Liver (tissue), 9 donors: ENCODE results near the gene EXOC6. TPM values are rescaled to one million over a fixed set of nuclear protein-coding genes. Genes with fewer than 3 reads are reported as not detected.

ENCODE experiments used
- DNase-seq: peaks from one replicate; pipeline ENCODE4 v3.0.0-alpha.2; 2017; ENCODE audit warnings: low spot score
- H3K27ac ChIP-seq, 2 donors: one replicate each; pipeline ENCODE4 v1.7.0; 2013; ENCODE audit warnings: inconsistent platforms in 2 of 2, low read length in 2 of 2, control low read depth in 1 of 2, low read depth in 1 of 2, mild to moderate bottlenecking in 1 of 2
- H3K27me3 ChIP-seq, 4 donors: one replicate each; pipeline versions ENCODE4 v1.6.1 to v1.7.0; 2013; ENCODE audit warnings: low read length in 3 of 4, inconsistent platforms in 1 of 4, mild to moderate bottlenecking in 1 of 4, moderate library complexity in 1 of 4; ENCODE audit not compliant: control insufficient read depth in 4 of 4, insufficient read depth in 4 of 4
- H3K36me3 ChIP-seq, 4 donors: one replicate each; pipeline versions ENCODE4 v1.6.1 to v1.7.0; 2013; ENCODE audit warnings: low read length in 3 of 4, mild to moderate bottlenecking in 3 of 4, low read depth in 1 of 4, moderate library complexity in 1 of 4; ENCODE audit not compliant: control insufficient read depth in 4 of 4, insufficient read depth in 3 of 4
- H3K4me1 ChIP-seq, 4 donors: one replicate each; pipeline versions ENCODE4 v1.6.1 to v1.7.0; 2013; ENCODE audit warnings: low read length in 3 of 4, mild to moderate bottlenecking in 3 of 4, moderate library complexity in 1 of 4; ENCODE audit not compliant: control insufficient read depth in 4 of 4, insufficient read depth in 4 of 4
- H3K4me3 ChIP-seq, 3 donors: one replicate each; pipeline versions ENCODE4 v1.6.1 to v1.7.0; 2013; ENCODE audit warnings: low read length in 3 of 3, control low read depth in 1 of 3, low read depth in 1 of 3, mild to moderate bottlenecking in 1 of 3
- H3K9ac ChIP-seq, 2 donors: one replicate each; pipeline ENCODE4 v1.7.0; 2013; ENCODE audit warnings: low read length in 2 of 2, mild to moderate bottlenecking in 2 of 2, moderate library complexity in 2 of 2, control low read depth in 1 of 2, low read depth in 1 of 2
- H3K9me3 ChIP-seq, 4 donors: one replicate each; pipeline versions ENCODE4 v1.6.1 to v1.7.0; 2013; ENCODE audit warnings: low read length in 3 of 4; ENCODE audit not compliant: control insufficient read depth in 4 of 4
- EGR1 ChIP-seq, 2 donors: IDR thresholded peaks; 2 replicates each; pipeline ENCODE4 v1.6.1; 2016 to 2018; ENCODE audit warnings: antibody characterized with exemption in 2 of 2, low read depth in 2 of 2
- FOXA1 ChIP-seq: IDR thresholded peaks from 2 replicates; pipeline ENCODE4 v1.6.1; 2016; ENCODE audit warnings: antibody characterized with exemption
- FOXA2 ChIP-seq: IDR thresholded peaks from 2 replicates; pipeline ENCODE4 v1.6.1; 2016; ENCODE audit warnings: antibody characterized with exemption
- GABPA ChIP-seq, 2 donors: IDR thresholded peaks in 1 of 2; conservative IDR thresholded peaks in 1 of 2; 2 replicates each; pipeline ENCODE4 v1.6.1; 2016; ENCODE audit warnings: antibody characterized with exemption in 2 of 2, mild to moderate bottlenecking in 1 of 2, moderate library complexity in 1 of 2
- HNF4A ChIP-seq, 2 donors: conservative IDR thresholded peaks; 2 replicates each; pipeline ENCODE4 v1.6.1; 2016; ENCODE audit warnings: antibody characterized with exemption in 2 of 2, mild to moderate bottlenecking in 2 of 2
- HNF4G ChIP-seq: IDR thresholded peaks from 2 replicates; pipeline ENCODE4 v1.6.1; 2016; ENCODE audit warnings: antibody characterized with exemption
- JUND ChIP-seq, 2 donors: IDR thresholded peaks; 2 replicates each; pipeline ENCODE4 v1.6.1; 2016; ENCODE audit warnings: antibody characterized with exemption in 2 of 2
- NR2F2 ChIP-seq: IDR thresholded peaks from 2 replicates; pipeline ENCODE4 v1.6.1; 2016; ENCODE audit warnings: antibody characterized with exemption
- RAD21 ChIP-seq, 2 donors: IDR thresholded peaks; 2 replicates each; pipeline ENCODE4 v1.6.1; 2016; ENCODE audit warnings: antibody characterized with exemption in 2 of 2, mild to moderate bottlenecking in 2 of 2
- RXRA ChIP-seq, 2 donors: IDR thresholded peaks; 2 replicates each; pipeline ENCODE4 v1.6.1; 2017 to 2018; ENCODE audit warnings: antibody characterized with exemption in 2 of 2, mild to moderate bottlenecking in 1 of 2
- SP1 ChIP-seq: IDR thresholded peaks from 2 replicates; pipeline ENCODE4 v1.6.1; 2018; ENCODE audit warnings: antibody characterized with exemption, mild to moderate bottlenecking
- TAF1 ChIP-seq: conservative IDR thresholded peaks from 2 replicates; pipeline ENCODE4 v1.6.1; 2016; ENCODE audit warnings: antibody characterized with exemption, mild to moderate bottlenecking
- YY1 ChIP-seq: IDR thresholded peaks from 2 replicates; pipeline ENCODE4 v1.6.1; 2016; ENCODE audit warnings: antibody characterized with exemption, mild to moderate bottlenecking
- WGBS: extraction: QIAGEN DNeasy Blood & Tissue Kit; methylation state at CpG from one replicate; pipeline ENCODE4 v1.1.7; 2013; 5-methylcytosine and 5-hydroxymethylcytosine counted together
- polyA plus RNA-seq, 2 donors: library from polyadenylated mRNA; stranded (reverse) in 1 of 2; unstranded in 1 of 2; fragments of 200-250 nt in 1 of 2; fragments of >200 nt in 1 of 2; fragmentation: Nextera tagmentation in 1 of 2; extraction: Ambion mirVana in 1 of 2; gene quantifications; one replicate each; pipeline versions ENCODE4 v1.2.1 to v1.2.3, GENCODE V29; 2013 to 2015
- total RNA-seq, 2 donors: library from RNA; depleted of rRNA; stranded (reverse); fragments of >200 nt; gene quantifications; one replicate each; pipeline ENCODE4 v1.2.3, GENCODE V29; 2014
- TF ChIP-seq, protein P1 (sequence below): IDR thresholded peaks from 2 replicates; pipeline ENCODE4 v1.6.1; 2016; ENCODE audit warnings: antibody characterized with exemption
- TF ChIP-seq, protein P2 (sequence below): IDR thresholded peaks from 2 replicates; pipeline ENCODE4 v1.6.1; 2016; ENCODE audit warnings: antibody characterized with exemption
- TF ChIP-seq, protein P3 (sequence below): IDR thresholded peaks from 2 replicates; pipeline ENCODE4 v1.6.1; 2016; ENCODE audit warnings: antibody characterized with exemption
- TF ChIP-seq, protein P4 (sequence below): IDR thresholded peaks from 2 replicates; pipeline ENCODE4 v1.6.1; 2016; ENCODE audit warnings: antibody characterized with exemption, mild to moderate bottlenecking
- TF ChIP-seq, protein P5 (sequence below): fragments of 150-350 bp; IDR thresholded peaks from 2 replicates; pipeline ENCODE4 v1.5.1; 2017; ENCODE audit warnings: improper control_type of control experiment, low read depth, low read length; ENCODE audit not compliant: missing input control
- donor health status: healthy.
- donor health status: healthy.
- donor health status: healthy.
- donor health status: healthy.
- donor health status: healthy.

Gene EXOC6
- total and polyA plus RNA-seq, 4 donors: 6.5 to 35.4 (median 8.4) TPM

DNA sequence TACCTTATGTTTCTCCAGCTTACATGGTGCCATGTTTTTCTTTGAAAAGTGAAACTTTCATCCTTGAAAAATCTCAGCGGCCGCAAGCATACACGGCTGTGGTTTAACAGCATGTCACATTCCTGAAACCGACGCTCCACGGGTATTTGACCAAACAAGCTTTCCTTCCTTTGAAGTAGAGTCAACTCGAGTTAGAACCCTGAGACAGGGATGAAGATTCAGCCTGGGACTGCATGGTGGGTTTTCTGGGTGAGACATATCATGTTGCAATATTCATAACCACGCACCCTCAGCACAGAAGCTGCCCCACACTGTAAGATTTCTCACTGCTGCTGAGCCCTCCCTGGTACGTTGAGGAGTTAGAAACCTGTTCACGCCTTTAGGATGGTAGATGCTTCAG, 233.5 kb downstream of the EXOC6 start:
- no peak for TF ChIP-seq SP1
- no peak for TF ChIP-seq RXRA (IDR thresholded peaks at IDR 0.05)
- TF ChIP-seq, protein P1, sequence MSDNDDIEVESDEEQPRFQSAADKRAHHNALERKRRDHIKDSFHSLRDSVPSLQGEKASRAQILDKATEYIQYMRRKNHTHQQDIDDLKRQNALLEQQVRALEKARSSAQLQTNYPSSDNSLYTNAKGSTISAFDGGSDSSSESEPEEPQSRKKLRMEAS: no peak
- TF ChIP-seq YY1: no peak
- TF ChIP-seq, protein P2, sequence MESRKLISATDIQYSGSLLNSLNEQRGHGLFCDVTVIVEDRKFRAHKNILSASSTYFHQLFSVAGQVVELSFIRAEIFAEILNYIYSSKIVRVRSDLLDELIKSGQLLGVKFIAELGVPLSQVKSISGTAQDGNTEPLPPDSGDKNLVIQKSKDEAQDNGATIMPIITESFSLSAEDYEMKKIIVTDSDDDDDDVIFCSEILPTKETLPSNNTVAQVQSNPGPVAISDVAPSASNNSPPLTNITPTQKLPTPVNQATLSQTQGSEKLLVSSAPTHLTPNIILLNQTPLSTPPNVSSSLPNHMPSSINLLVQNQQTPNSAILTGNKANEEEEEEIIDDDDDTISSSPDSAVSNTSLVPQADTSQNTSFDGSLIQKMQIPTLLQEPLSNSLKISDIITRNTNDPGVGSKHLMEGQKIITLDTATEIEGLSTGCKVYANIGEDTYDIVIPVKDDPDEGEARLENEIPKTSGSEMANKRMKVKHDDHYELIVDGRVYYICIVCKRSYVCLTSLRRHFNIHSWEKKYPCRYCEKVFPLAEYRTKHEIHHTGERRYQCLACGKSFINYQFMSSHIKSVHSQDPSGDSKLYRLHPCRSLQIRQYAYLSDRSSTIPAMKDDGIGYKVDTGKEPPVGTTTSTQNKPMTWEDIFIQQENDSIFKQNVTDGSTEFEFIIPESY: no peak
- no peak for TF ChIP-seq NR2F2
- TF ChIP-seq EGR1 (IDR thresholded peaks at IDR 0.05; ENCODE audit: low read depth in 2 of 2): no peak
- no peak for TF ChIP-seq FOXA2
- no peak for TF ChIP-seq GABPA (IDR thresholded peaks at IDR 0.05 in 1 of 2, conservative IDR thresholded peaks at IDR 0.05 in 1 of 2)
- TF ChIP-seq JUND (IDR thresholded peaks at IDR 0.05): no peak
- TF ChIP-seq HNF4G: no peak
- TF ChIP-seq TAF1: no peak
- TF ChIP-seq, protein P3, sequence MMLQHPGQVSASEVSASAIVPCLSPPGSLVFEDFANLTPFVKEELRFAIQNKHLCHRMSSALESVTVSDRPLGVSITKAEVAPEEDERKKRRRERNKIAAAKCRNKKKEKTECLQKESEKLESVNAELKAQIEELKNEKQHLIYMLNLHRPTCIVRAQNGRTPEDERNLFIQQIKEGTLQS: no peak
- TF ChIP-seq FOXA1: no peak
- TF ChIP-seq HNF4A (conservative IDR thresholded peaks at IDR 0.05): no peak
- TF ChIP-seq, protein P4, sequence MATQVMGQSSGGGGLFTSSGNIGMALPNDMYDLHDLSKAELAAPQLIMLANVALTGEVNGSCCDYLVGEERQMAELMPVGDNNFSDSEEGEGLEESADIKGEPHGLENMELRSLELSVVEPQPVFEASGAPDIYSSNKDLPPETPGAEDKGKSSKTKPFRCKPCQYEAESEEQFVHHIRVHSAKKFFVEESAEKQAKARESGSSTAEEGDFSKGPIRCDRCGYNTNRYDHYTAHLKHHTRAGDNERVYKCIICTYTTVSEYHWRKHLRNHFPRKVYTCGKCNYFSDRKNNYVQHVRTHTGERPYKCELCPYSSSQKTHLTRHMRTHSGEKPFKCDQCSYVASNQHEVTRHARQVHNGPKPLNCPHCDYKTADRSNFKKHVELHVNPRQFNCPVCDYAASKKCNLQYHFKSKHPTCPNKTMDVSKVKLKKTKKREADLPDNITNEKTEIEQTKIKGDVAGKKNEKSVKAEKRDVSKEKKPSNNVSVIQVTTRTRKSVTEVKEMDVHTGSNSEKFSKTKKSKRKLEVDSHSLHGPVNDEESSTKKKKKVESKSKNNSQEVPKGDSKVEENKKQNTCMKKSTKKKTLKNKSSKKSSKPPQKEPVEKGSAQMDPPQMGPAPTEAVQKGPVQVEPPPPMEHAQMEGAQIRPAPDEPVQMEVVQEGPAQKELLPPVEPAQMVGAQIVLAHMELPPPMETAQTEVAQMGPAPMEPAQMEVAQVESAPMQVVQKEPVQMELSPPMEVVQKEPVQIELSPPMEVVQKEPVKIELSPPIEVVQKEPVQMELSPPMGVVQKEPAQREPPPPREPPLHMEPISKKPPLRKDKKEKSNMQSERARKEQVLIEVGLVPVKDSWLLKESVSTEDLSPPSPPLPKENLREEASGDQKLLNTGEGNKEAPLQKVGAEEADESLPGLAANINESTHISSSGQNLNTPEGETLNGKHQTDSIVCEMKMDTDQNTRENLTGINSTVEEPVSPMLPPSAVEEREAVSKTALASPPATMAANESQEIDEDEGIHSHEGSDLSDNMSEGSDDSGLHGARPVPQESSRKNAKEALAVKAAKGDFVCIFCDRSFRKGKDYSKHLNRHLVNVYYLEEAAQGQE: no peak
- no peak for TF ChIP-seq RAD21 (IDR thresholded peaks at IDR 0.05)
- TF ChIP-seq, protein P5, sequence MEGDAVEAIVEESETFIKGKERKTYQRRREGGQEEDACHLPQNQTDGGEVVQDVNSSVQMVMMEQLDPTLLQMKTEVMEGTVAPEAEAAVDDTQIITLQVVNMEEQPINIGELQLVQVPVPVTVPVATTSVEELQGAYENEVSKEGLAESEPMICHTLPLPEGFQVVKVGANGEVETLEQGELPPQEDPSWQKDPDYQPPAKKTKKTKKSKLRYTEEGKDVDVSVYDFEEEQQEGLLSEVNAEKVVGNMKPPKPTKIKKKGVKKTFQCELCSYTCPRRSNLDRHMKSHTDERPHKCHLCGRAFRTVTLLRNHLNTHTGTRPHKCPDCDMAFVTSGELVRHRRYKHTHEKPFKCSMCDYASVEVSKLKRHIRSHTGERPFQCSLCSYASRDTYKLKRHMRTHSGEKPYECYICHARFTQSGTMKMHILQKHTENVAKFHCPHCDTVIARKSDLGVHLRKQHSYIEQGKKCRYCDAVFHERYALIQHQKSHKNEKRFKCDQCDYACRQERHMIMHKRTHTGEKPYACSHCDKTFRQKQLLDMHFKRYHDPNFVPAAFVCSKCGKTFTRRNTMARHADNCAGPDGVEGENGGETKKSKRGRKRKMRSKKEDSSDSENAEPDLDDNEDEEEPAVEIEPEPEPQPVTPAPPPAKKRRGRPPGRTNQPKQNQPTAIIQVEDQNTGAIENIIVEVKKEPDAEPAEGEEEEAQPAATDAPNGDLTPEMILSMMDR: no peak
- DNase-seq: no peak
- Histone ChIP-seq H3K4me1 (peaks cover 0 to 37% (median 31%) of the 10 kb centered on the region in 4 donors), H3K36me3 (no peaks in the 10 kb centered on the region), H3K4me3 (no peak overlapping the region), H3K27me3 (no peaks in the 10 kb centered on the region), H3K9me3 (no peaks in the 10 kb centered on the region), H3K9ac (no peak overlapping the region), H3K27ac (no peak overlapping the region)
- WGBS: 82% methylated on average over 10 of the region's 10 CpGs
